SK-N-SH treated with all-trans-retinoic acid at 6 μM for 48 hours (cell line): Measurements from ENCODE around the gene DISP1.

Experiments
- BACH2 ChIP-seq: fragments of 250-450 bp; sonication (Bioruptor Pico); IDR thresholded peaks from 2 replicates; pipeline ENCODE4 v1.9.0; 2021; ENCODE audit warnings: mild to moderate bottlenecking, borderline replicate concordance
- CSRNP3 ChIP-seq: fragments of 250-450 bp; sonication (Bioruptor Pico); IDR thresholded peaks from 2 replicates; pipeline ENCODE4 v1.5.1; 2021; ENCODE audit warnings: mild to moderate bottlenecking, moderate library complexity
- PATZ1 ChIP-seq: fragments of 250-450 bp; sonication (Bioruptor Pico); IDR thresholded peaks from 2 replicates; pipeline ENCODE4 v1.8.0; 2020; ENCODE audit warnings: mild to moderate bottlenecking, moderate library complexity, borderline replicate concordance
- ZFP3 ChIP-seq: fragments of 250-450 bp; sonication (Bioruptor Pico); IDR thresholded peaks from 2 replicates; pipeline ENCODE4 v1.5.0; 2020; ENCODE audit warnings: mild to moderate bottlenecking, moderate library complexity
- ZNF565 ChIP-seq: fragments of 450-650 bp; formaldehyde crosslinking; conservative IDR thresholded peaks from 2 replicates; pipeline ENCODE4 v1.5.0; 2020; ENCODE audit warnings: low read depth, mild to moderate bottlenecking, moderate library complexity

- TF ChIP-seq BACH2 (CRISPR knock-in tag) (no peak), ZFP3 (CRISPR knock-in tag) (no peak), ZNF565 (no peak), PATZ1 (CRISPR knock-in tag) (no peak), CSRNP3 (CRISPR knock-in tag) (no peak)
These were observed 29.9 kb upstream of the DISP1 start for GRCh38 chr1:222784916-222785315.
